Upper lobe of left lung (tissue), 4 donors: ENCODE measurements around the gene CNP.

ENCODE experiments used
- POLR2A ChIP-seq, 4 donors: fragments of 450-650 bp; IDR thresholded peaks; one replicate each; pipeline ENCODE4 v1.5.1; 2016 to 2017; ENCODE audit warnings: antibody characterized with exemption in 4 of 4, mild to moderate bottlenecking in 2 of 4
- POLR2AphosphoS5 ChIP-seq, 2 donors: sonication (generic); formaldehyde crosslinking; IDR thresholded peaks; one replicate each; pipeline ENCODE4 v1.5.1; 2017; ENCODE audit warnings: antibody characterized with exemption in 2 of 2
- TF ChIP-seq, protein P1 (sequence below), 6 experiments: fragments of 450-650 bp in 4 of 6; fragments of 200-600 bp in 2 of 6; sonication (generic) in 2 of 6; IDR thresholded peaks; one replicate each; pipeline ENCODE4 v1.5.1; 2016 to 2019; ENCODE audit warnings: antibody characterized with exemption in 6 of 6

DNA sequence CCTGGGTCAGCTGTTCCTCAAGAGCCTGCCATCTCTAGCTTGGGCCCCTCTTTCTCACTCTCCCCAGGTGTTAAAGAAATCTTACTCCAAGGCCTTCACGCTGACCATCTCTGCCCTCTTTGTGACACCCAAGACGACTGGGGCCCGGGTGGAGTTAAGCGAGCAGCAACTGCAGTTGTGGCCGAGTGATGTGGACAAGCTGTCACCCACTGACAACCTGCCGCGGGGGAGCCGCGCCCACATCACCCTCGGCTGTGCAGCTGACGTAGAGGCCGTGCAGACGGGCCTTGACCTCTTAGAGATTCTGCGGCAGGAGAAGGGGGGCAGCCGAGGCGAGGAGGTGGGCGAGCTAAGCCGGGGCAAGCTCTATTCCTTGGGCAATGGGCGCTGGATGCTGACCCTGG lies 6.8 kb downstream of the CNP start:
- TF ChIP-seq, protein P1, sequence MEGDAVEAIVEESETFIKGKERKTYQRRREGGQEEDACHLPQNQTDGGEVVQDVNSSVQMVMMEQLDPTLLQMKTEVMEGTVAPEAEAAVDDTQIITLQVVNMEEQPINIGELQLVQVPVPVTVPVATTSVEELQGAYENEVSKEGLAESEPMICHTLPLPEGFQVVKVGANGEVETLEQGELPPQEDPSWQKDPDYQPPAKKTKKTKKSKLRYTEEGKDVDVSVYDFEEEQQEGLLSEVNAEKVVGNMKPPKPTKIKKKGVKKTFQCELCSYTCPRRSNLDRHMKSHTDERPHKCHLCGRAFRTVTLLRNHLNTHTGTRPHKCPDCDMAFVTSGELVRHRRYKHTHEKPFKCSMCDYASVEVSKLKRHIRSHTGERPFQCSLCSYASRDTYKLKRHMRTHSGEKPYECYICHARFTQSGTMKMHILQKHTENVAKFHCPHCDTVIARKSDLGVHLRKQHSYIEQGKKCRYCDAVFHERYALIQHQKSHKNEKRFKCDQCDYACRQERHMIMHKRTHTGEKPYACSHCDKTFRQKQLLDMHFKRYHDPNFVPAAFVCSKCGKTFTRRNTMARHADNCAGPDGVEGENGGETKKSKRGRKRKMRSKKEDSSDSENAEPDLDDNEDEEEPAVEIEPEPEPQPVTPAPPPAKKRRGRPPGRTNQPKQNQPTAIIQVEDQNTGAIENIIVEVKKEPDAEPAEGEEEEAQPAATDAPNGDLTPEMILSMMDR (IDR thresholded peaks at IDR 0.05): no peak
- TF ChIP-seq POLR2AphosphoS5 (IDR thresholded peaks at IDR 0.05) (no peak), POLR2A (IDR thresholded peaks at IDR 0.05) (no peak)
